ENCODE measurements around the gene CDPF1. TPM values are rescaled to one million over a fixed set of nuclear protein-coding genes. Genes with fewer than 3 reads are reported as not detected.
"Not testable (repeated sequence)": the region's sequence is repeated elsewhere in the genome, so short reads cannot be mapped to it uniquely, and the experiment has no call there.

CDPF1 gene
- total RNA-seq, 2 experiments from 2014 or later, result 11.9 to 12.1 TPM

- POLR2A ChIA-PET, result no interaction called here
- Mint-ChIP-seq H3K36me3 (ENCODE audit: low read depth) (peaks cover 26% of the 10 kb centered on the region), H3K9me3 (peaks cover 2% of the 10 kb centered on the region), H3K4me3 (no peak overlapping the region), H3K27ac (no peak overlapping the region), H3K4me1 (ENCODE audit: low read depth) (no peaks in the 10 kb centered on the region), H3K27me3 (no peaks in the 10 kb centered on the region)
- CTCF ChIA-PET, result no interaction called here
- TF ChIP-seq CTCF (IDR thresholded peaks at IDR 0.05), result no peak
- no peak for ATAC-seq
- intact Hi-C loops (cut with micrococcal nuclease), result no loop called here
- no peak for DNase-seq
Observed at GRCh38 chr22:46203601-46203980, 46.5 kb downstream of the CDPF1 start.

GRCh38 chr22:46202897-46203600, 47.0 kb downstream of the CDPF1 start:
- no peaks in the 10 kb centered on the region for H3K27me3 Mint-ChIP-seq
- H3K36me3 Mint-ChIP-seq (ENCODE audit: low read depth), result peaks cover 21% of the 10 kb centered on the region
- H3K4me1 Mint-ChIP-seq (ENCODE audit: low read depth), result no peaks in the 10 kb centered on the region
- intact Hi-C loops (cut with micrococcal nuclease), result no loop called here
- DNase-seq (no peak), ATAC-seq (no peak)
- ChIA-PET CTCF (no interaction called here), POLR2A (no interaction called here)
- no peak overlapping the region for H3K4me3 Mint-ChIP-seq
- H3K27ac Mint-ChIP-seq, result no peak overlapping the region
- no peak for TF ChIP-seq CTCF (IDR thresholded peaks at IDR 0.05)
- H3K9me3 Mint-ChIP-seq, result no peaks in the 10 kb centered on the region

- Mint-ChIP-seq H3K27ac (no peak overlapping the region), H3K27me3 (no peaks in the 10 kb centered on the region), H3K36me3 (ENCODE audit: low read depth) (peaks cover 20% of the 10 kb centered on the region), H3K4me3 (no peak overlapping the region), H3K9me3 (no peaks in the 10 kb centered on the region), H3K4me1 (ENCODE audit: low read depth) (no peaks in the 10 kb centered on the region)
- no peak for TF ChIP-seq CTCF (IDR thresholded peaks at IDR 0.05)
- DNase-seq (no peak), ATAC-seq (no peak)
- ChIA-PET CTCF (no interaction called here), POLR2A (no interaction called here)
- intact Hi-C loops (cut with micrococcal nuclease), result no loop called here
Observed at GRCh38 chr22:46201059-46201757, 48.9 kb downstream of the CDPF1 start.

GRCh38 chr22:46198806-46199205, 51.3 kb downstream of the CDPF1 start:
- ATAC-seq; H3K27me3 Mint-ChIP-seq; H3K4me3 Mint-ChIP-seq; H3K27ac Mint-ChIP-seq; POLR2A ChIA-PET; H3K9me3 Mint-ChIP-seq; intact Hi-C loops (cut with micrococcal nuclease); DNase-seq; H3K4me1 Mint-ChIP-seq (ENCODE audit: low read depth): not testable (repeated sequence)
- CTCF ChIA-PET, result interaction anchor here (2.0 kb wide), 1 partner anchor 26 kb away, joined by 4 read pairs; no protein-coding TSS in a partner anchor
- peaks cover 11% of the 10 kb centered on the region for H3K36me3 Mint-ChIP-seq (ENCODE audit: low read depth)

- CTCF ChIA-PET, result no interaction called here
- intact Hi-C loops (cut with micrococcal nuclease), result no loop called here
Observed at GRCh38 chr22:46198274-46198673, 51.8 kb downstream of the CDPF1 start.

More at GRCh38 chr22:46198274-46198673, 51.8 kb downstream of the CDPF1 start:
- Mint-ChIP-seq H3K4me3 (no peak overlapping the region), H3K9me3 (no peaks in the 10 kb centered on the region), H3K27ac (no peak overlapping the region), H3K4me1 (ENCODE audit: low read depth) (peaks cover 5% of the 10 kb centered on the region), H3K27me3 (no peaks in the 10 kb centered on the region), H3K36me3 (ENCODE audit: low read depth) (peaks cover 6% of the 10 kb centered on the region)
- no peak for DNase-seq
- no peak for TF ChIP-seq CTCF (IDR thresholded peaks at IDR 0.05)
- POLR2A ChIA-PET, result no interaction called here
- ATAC-seq, result no peak

Measured in activated CD8-positive, alpha-beta T cell treated with anti-CD3 and anti-CD28 coated beads for 36 hours (primary cell).